GM18505 (cell line): ENCODE data around the gene CXCL16.
A peak's percentile ranks its signal among the peaks of the same experiment; 100 is the strongest.
"Not testable (repeated sequence)": the region's sequence is repeated elsewhere in the genome, so short reads cannot be mapped to it uniquely, and the experiment has no call there.

Experiments
- ATAC-seq: cut with Tn5 transposase; IDR thresholded peaks from one replicate; pipeline ENCODE4 v1.9.1; 2021; ENCODE audit not compliant: unreplicated experiment
- POLR2A ChIP-seq: IDR thresholded peaks from 4 replicates; pipeline ENCODE4 v1.6.1; 2011; ENCODE audit warnings: borderline replicate concordance; ENCODE audit not compliant: insufficient read depth, insufficient read length; ENCODE audit errors: extremely low read depth

CXCL16 gene

DNA sequence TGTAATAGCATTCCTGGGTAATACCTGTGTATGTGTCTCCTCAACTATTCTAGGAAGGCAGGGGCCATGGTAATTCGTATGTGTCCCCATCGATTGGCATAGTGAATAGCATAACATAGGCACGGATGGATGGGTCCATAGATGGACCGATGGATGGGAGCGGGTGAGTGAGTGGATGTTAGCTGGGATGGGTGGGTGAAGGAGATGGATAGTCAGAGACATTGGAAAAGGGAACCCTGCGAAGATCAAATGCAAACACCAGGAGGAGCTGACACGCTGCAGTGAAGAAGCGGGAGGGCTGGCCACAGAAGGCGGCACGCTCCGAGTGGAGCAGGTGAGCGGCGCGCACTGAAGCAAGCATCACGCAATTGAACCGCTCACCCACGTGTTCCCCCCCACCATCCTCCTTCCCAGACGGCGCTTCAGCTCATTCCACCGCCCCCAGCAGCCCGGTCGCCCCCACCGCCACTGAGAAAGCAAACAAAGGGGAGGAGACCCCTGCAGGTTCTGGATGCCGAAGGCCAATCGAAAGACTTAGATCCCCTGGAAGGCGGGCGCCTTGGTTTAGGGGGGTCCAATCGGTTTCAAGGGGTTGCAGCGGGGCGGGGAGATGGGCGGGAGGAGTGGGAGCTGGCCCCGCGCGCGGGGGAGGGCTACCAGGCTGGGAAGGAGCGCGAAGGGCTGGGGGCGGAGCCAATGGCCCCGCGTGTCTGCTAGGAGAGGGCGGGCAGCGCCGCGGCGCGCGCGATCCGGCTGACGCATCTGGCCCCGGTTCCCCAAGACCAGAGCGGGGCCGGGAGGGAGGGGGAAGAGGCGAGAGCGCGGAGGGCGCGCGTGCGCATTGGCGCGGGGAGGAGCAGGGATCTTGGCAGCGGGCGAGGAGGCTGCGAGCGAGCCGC is 29.7 kb downstream of the CXCL16 start, which contains the start of gene ARRB2:
Gene ARRB2, plus strand, starts transcription at position 839 of the 899 bp plus-strand sequence. CDS start 90 bp downstream, outside the sequence.
- peak; percentile 75 for ATAC-seq
- peak; percentile 62 for TF ChIP-seq POLR2A

DNA sequence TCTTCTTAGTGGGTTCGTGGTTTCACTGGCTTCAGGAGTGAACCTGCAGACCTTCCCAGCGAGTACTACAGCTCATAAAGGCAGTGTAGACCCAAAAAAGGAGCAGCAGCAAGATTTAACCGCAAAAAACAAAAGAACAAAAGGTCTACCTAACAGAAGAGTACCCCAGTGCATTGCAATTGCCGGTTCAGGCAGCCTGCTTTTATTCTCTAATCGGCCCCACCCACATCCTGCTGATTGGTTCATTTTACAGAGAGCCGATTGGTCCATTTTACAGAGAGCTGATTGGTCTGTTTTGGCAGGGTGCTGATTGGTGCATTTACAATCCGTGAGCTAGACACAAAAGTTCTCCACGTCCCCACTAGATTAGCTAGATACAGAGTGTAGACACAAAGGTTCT is 31.3 kb downstream of the CXCL16 start:
- no peak for ATAC-seq
- TF ChIP-seq POLR2A: no peak

DNA sequence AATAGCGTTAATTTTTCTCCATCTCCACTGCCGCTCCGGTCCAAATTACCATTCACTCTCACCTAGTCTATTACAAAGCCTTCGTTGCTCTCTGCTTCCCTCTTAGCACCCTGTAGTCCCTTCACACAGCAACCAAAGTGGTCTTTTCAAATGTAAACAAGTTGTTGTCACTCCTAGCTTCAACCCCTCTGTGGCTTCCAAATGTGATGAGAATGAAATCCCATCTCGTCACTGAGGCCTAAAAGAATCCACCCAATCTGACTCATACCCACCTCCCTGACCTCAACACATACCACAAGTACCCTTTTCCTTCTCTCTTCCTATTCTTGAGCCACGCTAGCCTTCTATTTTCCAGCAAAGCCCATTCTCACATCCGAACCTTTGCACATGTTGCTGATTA is 33.6 kb downstream of the CXCL16 start:
- no peak for ATAC-seq

DNA sequence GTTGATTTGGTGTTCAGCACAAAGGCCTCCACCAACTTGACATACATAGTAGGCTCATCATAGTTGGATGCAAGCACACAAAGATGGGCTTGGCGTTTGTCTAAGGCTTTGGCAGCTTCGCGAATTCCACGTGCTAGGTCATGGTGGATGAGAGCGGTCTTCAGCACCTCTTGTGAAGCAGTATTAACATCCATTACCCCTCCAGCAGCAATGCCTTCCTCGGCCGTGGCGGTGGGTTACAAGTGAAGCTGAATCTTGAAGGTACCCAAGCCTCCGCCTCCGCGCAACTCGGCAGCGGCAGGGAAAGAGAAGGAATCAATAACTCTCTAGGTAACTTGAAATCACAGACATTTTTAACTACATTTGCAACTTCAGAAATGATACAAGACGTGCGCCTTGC is 34.7 kb downstream of the CXCL16 start:
- no peak for ATAC-seq
- TF ChIP-seq POLR2A: no peak

More for the DNA sequence above, 33.6 kb downstream of the CXCL16 start:
- TF ChIP-seq POLR2A: no peak

DNA sequence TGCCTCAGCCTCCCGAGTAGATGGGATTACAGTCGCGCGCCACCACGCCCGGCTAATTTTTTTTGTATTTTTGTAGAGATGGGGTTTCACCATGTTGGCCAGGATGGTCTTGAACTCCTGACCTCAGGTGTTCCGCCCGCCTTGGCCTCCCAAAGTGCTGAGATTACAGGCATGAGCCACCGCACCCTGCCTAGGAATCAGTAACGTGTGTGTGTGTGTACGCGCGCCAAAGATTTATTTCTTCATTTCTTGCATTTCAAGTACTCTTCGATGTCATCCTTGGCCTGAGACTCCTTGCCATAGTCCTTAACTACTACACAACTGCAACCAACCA is 35.2 kb downstream of the CXCL16 start:
- not testable (repeated sequence) for ATAC-seq

DNA sequence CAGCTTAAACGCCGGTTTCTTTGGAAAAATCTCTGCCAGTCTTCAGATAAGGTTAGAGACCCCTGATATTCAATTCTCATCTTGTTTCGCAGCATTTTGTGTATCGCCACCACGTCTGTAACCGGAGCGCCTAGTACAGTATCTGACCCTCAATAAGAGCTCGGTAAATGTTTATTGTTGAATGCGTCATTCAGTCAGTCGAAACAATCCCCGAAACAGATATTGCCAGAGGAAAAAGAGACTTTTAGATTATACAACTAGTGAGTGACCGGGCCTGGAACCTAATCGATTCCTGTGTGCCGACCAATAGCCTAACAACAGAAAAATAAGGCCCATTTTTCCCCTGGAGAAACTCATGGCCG is 36.4 kb downstream of the CXCL16 start:
- no peak for TF ChIP-seq POLR2A
- ATAC-seq: peak; percentile 4

DNA sequence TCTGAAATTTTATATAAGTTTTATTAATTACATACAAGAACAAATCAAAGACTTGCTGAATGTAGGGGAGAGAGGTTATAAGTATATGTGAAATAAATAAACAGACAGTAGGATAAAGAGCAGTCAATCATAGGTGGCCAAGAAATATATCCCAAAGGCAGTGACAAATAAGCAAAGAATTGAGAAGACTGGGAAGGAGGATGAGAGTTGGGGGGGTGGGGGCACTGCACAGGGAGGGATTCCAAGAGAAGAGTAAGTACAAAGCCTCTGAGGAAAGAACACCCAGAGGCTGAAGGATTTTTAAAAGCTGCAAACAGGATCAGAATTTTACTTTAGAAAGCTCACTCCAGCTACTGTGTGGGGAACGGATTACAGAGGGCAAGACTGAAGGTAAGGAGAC is 38.6 kb downstream of the CXCL16 start:
- no peak for ATAC-seq
- TF ChIP-seq POLR2A: no peak

DNA sequence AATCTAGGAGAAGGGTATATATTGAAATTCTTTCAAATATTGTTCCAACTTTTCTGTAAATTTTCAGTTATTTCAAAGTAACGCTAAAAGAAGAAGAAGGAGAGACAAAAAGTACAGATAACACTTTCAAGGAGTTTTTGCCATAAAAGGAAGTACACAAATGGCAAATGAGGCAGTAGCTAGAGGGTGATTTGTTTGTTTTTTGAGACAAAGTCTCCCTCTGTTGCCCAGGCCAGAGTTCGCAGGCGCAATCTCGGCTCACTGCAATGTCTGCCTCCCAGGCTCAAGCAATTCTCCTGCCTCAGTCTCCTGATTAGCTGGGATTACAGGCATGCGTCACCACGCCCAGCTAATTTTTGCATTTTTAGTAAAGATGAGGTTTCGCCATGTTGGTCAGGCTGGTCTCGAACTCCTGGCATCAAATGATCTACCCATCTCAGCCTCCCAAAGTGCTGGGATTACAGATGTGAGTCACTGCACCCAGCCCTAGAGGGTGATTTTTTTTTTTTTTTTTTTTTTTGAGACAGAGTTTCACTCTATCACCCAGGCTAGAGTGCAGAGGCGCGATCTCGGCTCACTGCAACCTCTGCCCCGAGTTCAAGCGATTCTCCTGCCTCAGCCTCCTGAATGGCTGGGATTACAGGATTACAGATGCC is 40.2 kb downstream of the CXCL16 start:
- ATAC-seq: not testable (repeated sequence)

DNA sequence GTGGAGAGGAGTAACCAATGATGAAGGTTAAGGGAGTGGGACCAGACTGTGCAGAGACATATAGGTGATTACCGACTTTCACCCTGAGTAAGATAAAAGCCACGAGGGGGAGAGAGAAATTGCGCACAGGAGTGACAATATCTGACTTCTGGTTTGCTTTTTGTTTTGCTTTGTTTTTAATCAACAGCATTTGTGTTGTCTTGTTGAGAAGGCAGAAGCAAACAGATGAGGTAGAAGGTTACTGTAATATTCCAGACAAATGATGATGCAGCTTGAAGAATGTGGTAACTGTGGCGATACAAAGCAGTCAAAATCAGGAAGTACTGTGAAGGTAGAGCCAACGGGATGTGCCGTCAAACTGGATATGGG is 43.3 kb downstream of the CXCL16 start:
- ATAC-seq: no peak
- TF ChIP-seq POLR2A: no peak

DNA sequence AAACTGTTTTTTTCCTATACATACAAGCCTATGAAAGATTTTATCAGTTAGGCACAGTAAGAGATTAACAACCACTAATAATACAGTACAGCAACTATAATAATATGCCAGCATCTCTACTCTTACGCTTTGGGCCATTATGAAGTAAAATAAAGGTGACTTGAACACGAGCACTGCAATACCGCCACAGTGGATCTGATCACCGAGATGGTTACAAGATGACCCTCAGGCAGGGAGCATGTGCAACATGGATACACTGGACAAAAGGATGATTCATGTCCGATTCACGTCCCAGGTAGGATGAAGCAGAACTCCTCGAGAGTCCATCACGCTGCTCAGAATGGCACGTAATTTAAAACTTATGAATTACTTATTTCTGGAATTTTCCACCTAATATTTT is 46.3 kb downstream of the CXCL16 start:
- TF ChIP-seq POLR2A: no peak

DNA sequence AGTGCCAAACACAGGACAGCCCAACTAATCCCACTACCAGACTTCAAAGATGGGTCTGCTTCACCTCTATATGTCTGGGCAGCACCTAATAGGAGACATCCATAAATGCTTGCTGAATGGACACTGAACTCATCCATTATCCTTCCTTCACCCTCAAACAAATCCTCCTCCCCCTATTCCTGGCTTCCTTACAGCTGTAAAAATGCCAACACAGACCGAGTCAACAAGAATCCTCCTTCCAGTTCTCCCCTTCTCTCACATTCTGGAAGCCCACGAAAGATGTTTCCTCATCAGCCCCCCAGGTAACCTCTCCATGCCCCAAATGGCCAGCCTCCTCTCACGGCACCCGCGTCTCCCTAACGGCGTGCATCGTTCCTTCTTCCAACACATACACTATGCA is 48.0 kb downstream of the CXCL16 start:
- ATAC-seq: no peak
- TF ChIP-seq POLR2A: no peak

More for the DNA sequence above, 46.3 kb downstream of the CXCL16 start:
- no peak for ATAC-seq

DNA sequence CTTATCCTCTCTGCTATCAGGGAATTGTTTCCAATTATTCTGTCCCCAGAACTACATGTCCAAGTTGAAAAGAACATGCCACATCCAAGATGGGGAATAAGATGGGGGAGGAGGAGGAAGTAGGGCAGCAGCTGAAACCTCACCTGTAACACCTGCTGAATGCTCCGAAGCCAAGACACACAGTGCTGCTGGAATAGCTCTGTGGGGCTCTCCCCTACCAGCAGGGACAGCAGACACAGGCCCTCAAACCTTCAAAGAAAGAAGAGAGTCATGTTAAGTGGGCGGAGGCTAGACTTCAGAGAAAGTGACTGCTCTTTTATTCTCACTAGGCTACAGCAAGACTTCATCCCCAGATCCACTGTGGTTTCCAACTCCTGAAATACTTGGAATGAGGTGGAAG is 49.0 kb downstream of the CXCL16 start:
- TF ChIP-seq POLR2A: no peak

DNA sequence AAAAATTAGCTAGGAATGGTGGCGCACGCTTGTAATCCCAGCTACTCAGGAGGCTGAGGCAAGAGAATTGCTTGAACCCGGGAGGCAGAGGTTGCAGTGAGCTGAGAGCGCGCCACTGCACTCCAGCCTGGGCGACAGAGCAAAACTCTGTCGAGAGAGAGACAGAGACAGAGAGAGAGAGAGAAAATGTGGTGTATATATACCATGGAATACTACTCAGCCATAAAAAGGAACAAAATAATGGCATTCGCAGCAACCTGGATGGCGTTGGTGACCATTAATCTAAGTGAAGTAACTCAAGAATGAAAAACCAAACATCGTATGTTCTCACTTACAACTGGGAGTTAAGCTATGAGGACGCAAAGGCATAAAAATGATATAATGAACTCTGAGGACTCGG is 49.9 kb downstream of the CXCL16 start:
- ATAC-seq: not testable (repeated sequence)

More for the DNA sequence above, 49.0 kb downstream of the CXCL16 start:
- ATAC-seq: no peak

DNA sequence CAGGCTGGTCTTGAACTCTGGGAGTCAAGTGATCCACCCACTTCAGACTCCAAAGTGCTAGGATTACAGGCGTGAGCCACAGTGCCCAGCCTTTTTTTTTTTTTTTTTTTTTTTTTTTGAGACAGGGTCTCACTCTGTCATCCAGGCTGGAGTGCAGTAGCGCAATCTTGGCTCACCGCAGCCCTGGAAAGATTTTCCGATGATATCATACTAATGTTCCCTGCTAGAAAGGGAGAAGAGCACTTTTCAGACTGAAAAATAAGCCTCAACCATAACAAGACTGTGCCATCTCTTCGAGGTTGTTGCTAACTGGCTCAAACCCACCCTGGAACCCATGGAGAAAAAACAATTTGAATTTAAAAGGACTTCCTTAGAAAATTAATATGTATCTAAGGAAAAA is 56.0 kb downstream of the CXCL16 start:
- not testable (repeated sequence) for ATAC-seq
